Neural progenitor cell (in vitro differentiated cells): ENCODE data around the gene THSD4.

Experiments
- CTCF ChIP-seq: fragments of 200-600 bp; sonication (generic); IDR thresholded peaks from 2 replicates; pipeline ENCODE4 v1.5.1; 2017; ENCODE audit warnings: antibody characterized with exemption, mild to moderate bottlenecking
- EZH2 ChIP-seq: fragments of 200-600 bp; sonication (generic); IDR thresholded peaks from 2 replicates; pipeline ENCODE4 v1.6.1; 2017; ENCODE audit warnings: antibody characterized with exemption, mild to moderate bottlenecking, moderate library complexity

DNA sequence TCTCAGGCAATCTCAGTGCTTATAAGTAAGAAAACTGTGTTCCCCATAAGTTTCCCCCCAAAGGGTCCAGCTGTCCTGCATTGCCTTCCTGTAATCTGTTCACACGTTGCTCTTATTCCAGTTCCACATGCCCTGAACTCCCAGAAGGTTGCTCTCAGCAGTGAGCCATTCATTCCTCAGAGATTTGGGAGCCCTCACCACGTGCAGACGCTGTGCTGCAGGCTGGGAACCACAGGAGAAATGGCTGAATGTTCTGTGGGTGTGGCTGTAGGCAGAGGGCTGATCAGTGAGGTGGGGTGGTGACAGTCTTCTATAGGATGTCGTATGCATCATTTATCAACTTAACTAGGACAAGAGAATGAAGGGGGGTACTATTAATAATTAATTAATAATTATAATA lies 3.3 kb upstream of the THSD4 start:
- no peak for TF ChIP-seq CTCF
- TF ChIP-seq EZH2: no peak
